ENCODE data around the gene HAT1. TPM values are rescaled to one million over a fixed set of nuclear protein-coding genes. Genes with fewer than 3 reads are reported as not detected.
"Not testable (repeated sequence)": the region's sequence is repeated elsewhere in the genome, so short reads cannot be mapped to it uniquely, and the experiment has no call there.

The HAT1 gene
- total RNA-seq, 1 donor from 2014 or later: 25.8 TPM

GRCh38 chr2:171985076-171985475 is 62.8 kb downstream of the HAT1 start:
- DNase-seq (ENCODE audit: low read depth) (no peak), FAIRE-seq (no peak)
- Histone ChIP-seq H3K27me3 (ENCODE audit: control insufficient read depth, insufficient read depth, low read length) (no peaks in the 10 kb centered on the region), H3K4me3 (ENCODE audit: low read depth, low read length) (no peak overlapping the region), H3K36me3 (ENCODE audit: control insufficient read depth, insufficient read depth, low read length) (no peaks in the 10 kb centered on the region)
- TF ChIP-seq CTCF (IDR thresholded peaks at IDR 0.05; ENCODE audit: insufficient read depth, low read length, severe bottlenecking): no peak

GRCh38 chr2:171986778-171987177 is 64.5 kb downstream of the HAT1 start:
- no peaks in the 10 kb centered on the region for H3K36me3 ChIP-seq (ENCODE audit: control insufficient read depth, insufficient read depth, low read length)
- no peak overlapping the region for H3K4me3 ChIP-seq (ENCODE audit: low read depth, low read length)
- no peak for TF ChIP-seq CTCF (IDR thresholded peaks at IDR 0.05; ENCODE audit: insufficient read depth, low read length, severe bottlenecking)
- no peak for FAIRE-seq
- no peaks in the 10 kb centered on the region for H3K27me3 ChIP-seq (ENCODE audit: control insufficient read depth, insufficient read depth, low read length)
- no peak for DNase-seq (ENCODE audit: low read depth)

- Histone ChIP-seq H3K27me3 (ENCODE audit: control insufficient read depth, insufficient read depth, low read length) (no peaks in the 10 kb centered on the region), H3K36me3 (ENCODE audit: control insufficient read depth, insufficient read depth, low read length) (no peaks in the 10 kb centered on the region), H3K4me3 (ENCODE audit: low read depth, low read length) (no peak overlapping the region)
- no peak for TF ChIP-seq CTCF (IDR thresholded peaks at IDR 0.05; ENCODE audit: insufficient read depth, low read length, severe bottlenecking)
- FAIRE-seq (no peak), DNase-seq (ENCODE audit: low read depth) (no peak)
Measured at GRCh38 chr2:171991027-171991426, 68.8 kb downstream of the HAT1 start.

GRCh38 chr2:171995586-171995985 is 73.3 kb downstream of the HAT1 start:
- Histone ChIP-seq H3K4me3 (ENCODE audit: low read depth, low read length) (no peak overlapping the region), H3K27me3 (ENCODE audit: control insufficient read depth, insufficient read depth, low read length) (no peaks in the 10 kb centered on the region), H3K36me3 (ENCODE audit: control insufficient read depth, insufficient read depth, low read length) (no peaks in the 10 kb centered on the region)
- TF ChIP-seq CTCF (IDR thresholded peaks at IDR 0.05; ENCODE audit: insufficient read depth, low read length, severe bottlenecking): no peak
- DNase-seq (ENCODE audit: low read depth) (no peak), FAIRE-seq (no peak)

GRCh38 chr2:171996021-171996420 is 73.8 kb downstream of the HAT1 start:
- no peak for DNase-seq (ENCODE audit: low read depth)
- no peaks in the 10 kb centered on the region for H3K36me3 ChIP-seq (ENCODE audit: control insufficient read depth, insufficient read depth, low read length)
- FAIRE-seq: no peak
- H3K27me3 ChIP-seq (ENCODE audit: control insufficient read depth, insufficient read depth, low read length): no peaks in the 10 kb centered on the region
- no peak for TF ChIP-seq CTCF (IDR thresholded peaks at IDR 0.05; ENCODE audit: insufficient read depth, low read length, severe bottlenecking)
- H3K4me3 ChIP-seq (ENCODE audit: low read depth, low read length): no peak overlapping the region

GRCh38 chr2:171997031-171997430 is 74.8 kb downstream of the HAT1 start:
- H3K27me3 ChIP-seq (ENCODE audit: control insufficient read depth, insufficient read depth, low read length); FAIRE-seq; H3K4me3 ChIP-seq (ENCODE audit: low read depth, low read length); DNase-seq (ENCODE audit: low read depth); H3K36me3 ChIP-seq (ENCODE audit: control insufficient read depth, insufficient read depth, low read length): not testable (repeated sequence)
